Epithelial cell of esophagus (primary cell): Measurements from ENCODE around the gene BLID.
A peak's percentile ranks its signal among the peaks of the same experiment; 100 is the strongest.

Source experiments
- DNase-seq: peaks from one replicate; pipeline ENCODE4 v3.0.0; 2010; ENCODE audit warnings: low read depth
- H3K4me3 ChIP-seq: 2 replicates; pipeline ENCODE4 v1.5.1; 2011; ENCODE audit warnings: mild to moderate bottlenecking, low read length, control low read depth
- TF ChIP-seq, protein P1 (sequence below): IDR thresholded peaks from 2 replicates; pipeline ENCODE4 v1.5.1; 2011; ENCODE audit warnings: low read depth, mild to moderate bottlenecking, low read length, control low read depth, inconsistent platforms; ENCODE audit not compliant: insufficient read depth; ENCODE audit errors: missing control alignments

BLID gene

DNA sequence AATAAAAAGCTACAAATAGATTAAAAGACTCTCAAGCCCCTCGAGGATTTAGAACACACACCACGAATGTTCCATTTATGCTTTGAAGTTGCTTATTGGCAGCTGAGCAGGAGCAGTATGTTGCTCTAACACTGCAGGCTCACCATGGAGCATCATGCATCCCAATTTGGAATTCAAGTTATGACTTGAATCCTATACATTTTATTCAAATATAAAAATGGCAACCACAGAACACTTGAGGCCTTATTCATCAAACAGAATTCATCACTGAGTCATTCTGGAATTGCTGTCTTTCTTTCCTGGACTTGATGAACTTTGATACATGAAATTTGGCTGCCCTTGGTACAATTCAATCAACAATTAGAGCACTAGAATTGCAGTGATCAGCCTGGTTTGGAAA is 24.5 kb upstream of the BLID start:
- no peak overlapping the region for H3K4me3 ChIP-seq
- DNase-seq, result peak; percentile 90
- TF ChIP-seq, protein P1, sequence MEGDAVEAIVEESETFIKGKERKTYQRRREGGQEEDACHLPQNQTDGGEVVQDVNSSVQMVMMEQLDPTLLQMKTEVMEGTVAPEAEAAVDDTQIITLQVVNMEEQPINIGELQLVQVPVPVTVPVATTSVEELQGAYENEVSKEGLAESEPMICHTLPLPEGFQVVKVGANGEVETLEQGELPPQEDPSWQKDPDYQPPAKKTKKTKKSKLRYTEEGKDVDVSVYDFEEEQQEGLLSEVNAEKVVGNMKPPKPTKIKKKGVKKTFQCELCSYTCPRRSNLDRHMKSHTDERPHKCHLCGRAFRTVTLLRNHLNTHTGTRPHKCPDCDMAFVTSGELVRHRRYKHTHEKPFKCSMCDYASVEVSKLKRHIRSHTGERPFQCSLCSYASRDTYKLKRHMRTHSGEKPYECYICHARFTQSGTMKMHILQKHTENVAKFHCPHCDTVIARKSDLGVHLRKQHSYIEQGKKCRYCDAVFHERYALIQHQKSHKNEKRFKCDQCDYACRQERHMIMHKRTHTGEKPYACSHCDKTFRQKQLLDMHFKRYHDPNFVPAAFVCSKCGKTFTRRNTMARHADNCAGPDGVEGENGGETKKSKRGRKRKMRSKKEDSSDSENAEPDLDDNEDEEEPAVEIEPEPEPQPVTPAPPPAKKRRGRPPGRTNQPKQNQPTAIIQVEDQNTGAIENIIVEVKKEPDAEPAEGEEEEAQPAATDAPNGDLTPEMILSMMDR, result no peak

DNA sequence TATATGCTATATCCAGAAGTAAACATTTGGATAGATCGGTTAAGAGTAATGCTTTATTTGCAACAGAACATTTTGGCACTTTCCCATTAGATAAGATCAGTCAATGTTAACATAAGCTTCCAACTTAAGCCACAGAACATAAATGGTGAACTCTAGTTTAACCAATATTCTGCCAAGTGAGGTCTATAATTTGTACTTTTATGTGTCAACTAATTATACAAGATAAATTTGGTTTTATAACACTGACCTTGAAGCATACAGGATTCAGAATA is 23.5 kb upstream of the BLID start:
- no peak for DNase-seq

GRCh38 chr11:122138744-122139594 is 23.0 kb upstream of the BLID start:
- DNase-seq, result peak; percentile 30
- TF ChIP-seq, protein P1, result no peak
- no peak overlapping the region for H3K4me3 ChIP-seq

More for the DNA sequence above, 23.5 kb upstream of the BLID start:
- H3K4me3 ChIP-seq, result no peak overlapping the region
- TF ChIP-seq, protein P1, result no peak

- peak; percentile 84 for DNase-seq
- H3K4me3 ChIP-seq, result no peak overlapping the region
- TF ChIP-seq, protein P1, result no peak
Measured at GRCh38 chr11:122137078-122137793, 21.2 kb upstream of the BLID start.

- no peak overlapping the region for H3K4me3 ChIP-seq
- no peak for DNase-seq
- TF ChIP-seq, protein P1, result no peak
Measured at GRCh38 chr11:122131126-122131525, 15.1 kb upstream of the BLID start.

GRCh38 chr11:122128146-122128545 is 12.1 kb upstream of the BLID start:
- no peak for DNase-seq
- TF ChIP-seq, protein P1, result no peak
- H3K4me3 ChIP-seq, result no peak overlapping the region
